Neural progenitor cell (in vitro differentiated cells): Measurements from ENCODE around the gene BRD7. TPM values are rescaled to one million over a fixed set of nuclear protein-coding genes. Genes with fewer than 3 reads are reported as not detected.

Experiments
- DNase-seq: peaks from one replicate; pipeline ENCODE4 v3.0.0-alpha.2; 2016; ENCODE audit warnings: low spot score
- H2AFZ ChIP-seq: fragments of 200-600 bp; sonication (generic); replicated peaks from 2 replicates; pipeline ENCODE4 v1.6.1; 2016; ENCODE audit warnings: antibody characterized with exemption
- H3F3A ChIP-seq: fragments of 200-600 bp; sonication (generic); 2 replicates; pipeline ENCODE4 v1.6.1; 2016; ENCODE audit warnings: antibody characterized with exemption, low read depth
- H3K27ac ChIP-seq: fragments of 200-600 bp; sonication (generic); 2 replicates; pipeline ENCODE4 v1.5.1; 2016; ENCODE audit warnings: mild to moderate bottlenecking
- H3K27me3 ChIP-seq: fragments of 200-600 bp; sonication (generic); 2 replicates; pipeline ENCODE4 v1.6.1; 2016; ENCODE audit warnings: mild to moderate bottlenecking, moderate library complexity
- H3K36me3 ChIP-seq: fragments of 200-600 bp; sonication (generic); 2 replicates; pipeline ENCODE4 v1.5.1; 2016
- H3K4me1 ChIP-seq: fragments of 200-600 bp; sonication (generic); 2 replicates; pipeline ENCODE4 v1.6.1; 2016; ENCODE audit warnings: mixed run types
- H3K4me2 ChIP-seq: fragments of 200-600 bp; sonication (generic); 2 replicates; pipeline ENCODE4 v1.6.1; 2016
- H3K4me3 ChIP-seq: fragments of 200-600 bp; sonication (generic); 2 replicates; pipeline ENCODE4 v1.5.1; 2016
- H3K79me2 ChIP-seq: fragments of 200-600 bp; sonication (generic); 2 replicates; pipeline ENCODE4 v1.6.1; 2016; ENCODE audit warnings: low read depth
- H3K9ac ChIP-seq: fragments of 200-600 bp; sonication (generic); 2 replicates; pipeline ENCODE4 v1.6.1; 2016
- H3K9me3 ChIP-seq: fragments of 200-600 bp; sonication (generic); 2 replicates; pipeline ENCODE4 v1.5.1; 2016; ENCODE audit warnings: low read depth
- H4K20me1 ChIP-seq: fragments of 200-600 bp; sonication (generic); 2 replicates; pipeline ENCODE4 v1.6.1; 2016; ENCODE audit warnings: low read depth
- H3K27ac Mint-ChIP-seq: 3 replicates; pipeline ENCODE4 v1.8.0; 2021; ENCODE audit warnings: mixed read lengths
- H3K27me3 Mint-ChIP-seq: 2 replicates; pipeline ENCODE4 v1.8.0; 2022; ENCODE audit warnings: low read depth, mild to moderate bottlenecking, inconsistent platforms, moderate library complexity, mixed read lengths; ENCODE audit not compliant: insufficient read depth
- H3K36me3 Mint-ChIP-seq: 3 replicates; pipeline ENCODE4 v1.8.0; 2021; ENCODE audit warnings: mixed read lengths
- H3K4me1 Mint-ChIP-seq: 3 replicates; pipeline ENCODE4 v1.8.0; 2021; ENCODE audit warnings: mixed read lengths
- H3K4me3 Mint-ChIP-seq: 3 replicates; pipeline ENCODE4 v1.8.0; 2021; ENCODE audit warnings: mild to moderate bottlenecking, moderate library complexity, mixed read lengths
- H3K9me3 Mint-ChIP-seq: 3 replicates; pipeline ENCODE4 v1.8.0; 2020; ENCODE audit warnings: mixed read lengths
- EZH2 ChIP-seq: fragments of 200-600 bp; sonication (generic); IDR thresholded peaks from 2 replicates; pipeline ENCODE4 v1.6.1; 2017; ENCODE audit warnings: antibody characterized with exemption, mild to moderate bottlenecking, moderate library complexity
- EZH2phosphoT487 ChIP-seq: fragments of 200-600 bp; sonication (generic); IDR thresholded peaks from 2 replicates; pipeline ENCODE4 v1.6.1; 2017; ENCODE audit warnings: antibody characterized with exemption
- total RNA-seq: library from RNA; depleted of rRNA; stranded (reverse); fragments of >200 nt; gene quantifications from 2 replicates; pipeline ENCODE4 v1.2.3, GENCODE V29; 2015; ENCODE audit warnings: low replicate concordance
- TF ChIP-seq, protein P1 (sequence below): fragments of 200-600 bp; sonication (generic); IDR thresholded peaks from 2 replicates; pipeline ENCODE4 v1.5.1; 2017; ENCODE audit warnings: antibody characterized with exemption, mild to moderate bottlenecking

Gene BRD7
- total RNA-seq, 1 donor from 2014 or later = 164 TPM

DNA sequence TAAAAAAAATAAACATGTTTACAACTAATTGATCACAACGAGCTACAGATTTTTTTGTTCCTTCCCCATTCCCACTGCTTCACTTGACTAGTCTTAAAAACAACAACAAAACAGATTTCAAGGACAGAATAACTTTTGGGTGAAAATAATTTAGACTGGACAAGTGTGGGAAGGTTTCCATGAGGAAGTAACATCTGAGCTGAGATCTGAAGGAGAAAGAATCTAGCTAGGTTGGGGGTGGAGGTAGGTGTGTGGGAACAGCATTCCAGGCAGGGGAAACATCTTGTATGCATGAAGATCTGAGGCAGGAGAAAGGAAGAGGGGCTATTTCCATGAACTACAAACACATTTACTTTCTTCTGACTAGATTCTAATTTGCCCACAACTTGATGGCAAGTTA, 9.2 kb downstream of the BRD7 start:
- Mint-ChIP-seq H3K9me3 (no peaks in the 10 kb centered on the region), H3K4me3 (no peak overlapping the region), H3K36me3 (peaks cover 41% of the 10 kb centered on the region), H3K4me1 (peaks cover 5% of the 10 kb centered on the region), H3K27ac (no peak overlapping the region), H3K27me3 (no peaks in the 10 kb centered on the region)
- H3K9me3 ChIP-seq = no peaks in the 10 kb centered on the region
- no peak overlapping the region for H3K4me3 ChIP-seq
- H2AFZ ChIP-seq = no peak overlapping the region
- H3K9ac ChIP-seq = no peak overlapping the region
- H3K36me3 ChIP-seq = peaks cover 22% of the 10 kb centered on the region
- no peaks in the 10 kb centered on the region for H3K27me3 ChIP-seq
- H4K20me1 ChIP-seq = peaks cover 82% of the 10 kb centered on the region
- no peak for DNase-seq
- H3K79me2 ChIP-seq = peaks cover 95% of the 10 kb centered on the region
- H3K4me2 ChIP-seq = no peak overlapping the region
- no peak overlapping the region for H3K27ac ChIP-seq
- peaks cover 15% of the 10 kb centered on the region for H3F3A ChIP-seq
- TF ChIP-seq EZH2 (no peak), EZH2phosphoT487 (no peak)
- TF ChIP-seq, protein P1, sequence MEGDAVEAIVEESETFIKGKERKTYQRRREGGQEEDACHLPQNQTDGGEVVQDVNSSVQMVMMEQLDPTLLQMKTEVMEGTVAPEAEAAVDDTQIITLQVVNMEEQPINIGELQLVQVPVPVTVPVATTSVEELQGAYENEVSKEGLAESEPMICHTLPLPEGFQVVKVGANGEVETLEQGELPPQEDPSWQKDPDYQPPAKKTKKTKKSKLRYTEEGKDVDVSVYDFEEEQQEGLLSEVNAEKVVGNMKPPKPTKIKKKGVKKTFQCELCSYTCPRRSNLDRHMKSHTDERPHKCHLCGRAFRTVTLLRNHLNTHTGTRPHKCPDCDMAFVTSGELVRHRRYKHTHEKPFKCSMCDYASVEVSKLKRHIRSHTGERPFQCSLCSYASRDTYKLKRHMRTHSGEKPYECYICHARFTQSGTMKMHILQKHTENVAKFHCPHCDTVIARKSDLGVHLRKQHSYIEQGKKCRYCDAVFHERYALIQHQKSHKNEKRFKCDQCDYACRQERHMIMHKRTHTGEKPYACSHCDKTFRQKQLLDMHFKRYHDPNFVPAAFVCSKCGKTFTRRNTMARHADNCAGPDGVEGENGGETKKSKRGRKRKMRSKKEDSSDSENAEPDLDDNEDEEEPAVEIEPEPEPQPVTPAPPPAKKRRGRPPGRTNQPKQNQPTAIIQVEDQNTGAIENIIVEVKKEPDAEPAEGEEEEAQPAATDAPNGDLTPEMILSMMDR = no peak
- no peaks in the 10 kb centered on the region for H3K4me1 ChIP-seq

DNA sequence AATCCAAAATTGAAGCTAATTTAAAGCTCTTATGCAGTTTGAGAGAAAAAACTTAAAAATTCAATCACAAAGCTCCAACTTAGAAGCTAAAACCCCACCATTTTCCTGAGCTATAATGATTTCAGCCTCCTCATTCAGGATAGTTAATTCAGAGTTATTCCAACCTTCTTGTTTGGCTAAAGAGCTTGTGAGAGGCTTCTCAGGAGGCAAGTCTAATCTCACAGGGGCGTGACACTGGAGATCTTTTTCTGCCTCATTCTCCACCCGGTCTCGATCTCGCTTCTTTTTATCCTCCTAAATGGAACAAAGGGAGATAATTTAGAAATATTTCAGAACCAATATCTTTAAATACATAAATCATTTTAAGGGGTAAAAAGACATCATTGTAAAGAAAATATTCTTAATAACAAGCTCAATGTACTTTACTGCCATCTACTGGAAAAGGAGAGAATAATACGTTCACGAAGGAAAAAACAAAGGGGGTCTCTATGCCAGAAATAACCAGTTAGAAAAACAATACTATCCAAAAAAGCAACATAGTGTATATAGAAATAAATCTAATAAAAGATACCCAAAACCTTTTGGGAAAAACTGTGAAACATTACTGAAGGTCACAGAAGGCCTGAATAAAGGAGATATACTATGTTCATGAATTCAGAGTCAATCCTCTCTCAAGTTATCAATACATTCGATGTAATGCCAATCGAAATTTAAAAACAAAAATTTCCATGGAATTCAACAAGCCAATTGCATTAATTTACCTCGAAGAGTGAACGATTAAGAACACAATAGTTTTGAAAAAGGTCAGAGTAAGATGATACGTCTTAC, 13.9 kb downstream of the BRD7 start:
- no peak overlapping the region for H3K4me3 ChIP-seq
- no peaks in the 10 kb centered on the region for H3K9me3 ChIP-seq
- H3K9ac ChIP-seq = no peak overlapping the region
- H3F3A ChIP-seq = peaks cover 15% of the 10 kb centered on the region
- H2AFZ ChIP-seq = no peak overlapping the region
- H3K27me3 Mint-ChIP-seq = no peaks in the 10 kb centered on the region
- H3K36me3 ChIP-seq = peaks cover 41% of the 10 kb centered on the region
- H3K36me3 Mint-ChIP-seq = peaks cover 48% of the 10 kb centered on the region
- no peaks in the 10 kb centered on the region for H3K4me1 ChIP-seq
- peaks cover 56% of the 10 kb centered on the region for H3K79me2 ChIP-seq
- no peak overlapping the region for H3K27ac ChIP-seq
- H3K9me3 Mint-ChIP-seq = no peaks in the 10 kb centered on the region
- H3K4me1 Mint-ChIP-seq = peaks cover 2% of the 10 kb centered on the region
- H4K20me1 ChIP-seq = peaks cover 43% of the 10 kb centered on the region
- no peak overlapping the region for H3K27ac Mint-ChIP-seq
- DNase-seq = no peak
- no peaks in the 10 kb centered on the region for H3K27me3 ChIP-seq
- no peak overlapping the region for H3K4me2 ChIP-seq
- TF ChIP-seq, protein P1 = peak; percentile 76
- no peak for TF ChIP-seq EZH2phosphoT487
- H3K4me3 Mint-ChIP-seq = no peak overlapping the region

DNA sequence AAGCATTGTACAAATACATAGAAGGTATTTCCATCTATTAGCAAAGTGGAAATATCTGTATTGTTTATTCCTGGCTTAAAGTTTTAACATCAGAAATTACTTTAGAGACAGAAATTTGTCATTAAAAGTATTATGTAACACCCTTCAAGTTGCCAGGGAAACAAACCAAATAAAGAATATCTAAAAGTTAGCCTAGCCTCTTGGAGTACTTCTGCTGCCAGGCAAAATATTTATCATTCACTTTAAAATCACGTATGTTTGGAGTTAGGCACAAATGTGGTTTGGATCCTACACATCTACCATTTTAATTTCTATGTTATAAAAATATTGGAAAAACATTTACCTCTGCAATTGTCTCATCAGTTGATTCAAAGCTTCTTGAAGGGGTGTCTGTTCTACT, 14.7 kb downstream of the BRD7 start:
- H3K4me1 Mint-ChIP-seq = no peaks in the 10 kb centered on the region
- peaks cover 53% of the 10 kb centered on the region for H3K36me3 Mint-ChIP-seq
- H2AFZ ChIP-seq = no peak overlapping the region
- H3K79me2 ChIP-seq = peaks cover 54% of the 10 kb centered on the region
- H3K4me3 ChIP-seq = no peak overlapping the region
- no peak for TF ChIP-seq EZH2
- TF ChIP-seq EZH2phosphoT487 = no peak
- TF ChIP-seq, protein P1 = no peak
- no peak overlapping the region for H3K9ac ChIP-seq
- H3K27ac Mint-ChIP-seq = no peak overlapping the region
- no peak overlapping the region for H3K27ac ChIP-seq
- H3K4me1 ChIP-seq = no peaks in the 10 kb centered on the region
- peaks cover 45% of the 10 kb centered on the region for H3K36me3 ChIP-seq
- DNase-seq = no peak
- peaks cover 3% of the 10 kb centered on the region for H3K9me3 Mint-ChIP-seq
- H3K4me3 Mint-ChIP-seq = no peak overlapping the region
- no peaks in the 10 kb centered on the region for H3K9me3 ChIP-seq
- H3K4me2 ChIP-seq = no peak overlapping the region
- H3F3A ChIP-seq = peaks cover 15% of the 10 kb centered on the region
- no peaks in the 10 kb centered on the region for H3K27me3 Mint-ChIP-seq
- H4K20me1 ChIP-seq = peaks cover 36% of the 10 kb centered on the region
- no peaks in the 10 kb centered on the region for H3K27me3 ChIP-seq
